ENCODE data around the gene MGMT. TPM values are rescaled to one million over a fixed set of nuclear protein-coding genes. Genes with fewer than 3 reads are reported as not detected.

MGMT gene
- total RNA-seq, 6 experiments from 2014 or later: 8.9 to 18.0 (median 10.0) TPM

GRCh38 chr10:129607607-129608109 is 140.6 kb downstream of the MGMT start:
- Mint-ChIP-seq H3K4me1 (ENCODE audit: low read depth) (no peaks in the 10 kb centered on the region), H3K36me3 (ENCODE audit: low read depth) (peaks cover 8% of the 10 kb centered on the region; the same call in 1 of the 2 replicates), H3K9me3 (peaks cover 25% of the 10 kb centered on the region), H3K4me3 (no peak overlapping the region), H3K27me3 (ENCODE audit: insufficient read depth) (no peaks in the 10 kb centered on the region), H3K27ac (no peak overlapping the region)
- no peak for TF ChIP-seq CTCF (IDR thresholded peaks at IDR 0.05)
- DNase-seq: no peak

- Mint-ChIP-seq H3K36me3 (ENCODE audit: low read depth) (peaks cover 8% of the 10 kb centered on the region; the same call in 1 of the 2 replicates), H3K4me3 (no peak overlapping the region), H3K27me3 (ENCODE audit: insufficient read depth) (no peaks in the 10 kb centered on the region), H3K27ac (no peak overlapping the region), H3K4me1 (ENCODE audit: low read depth) (no peaks in the 10 kb centered on the region), H3K9me3 (peaks cover 25% of the 10 kb centered on the region)
- DNase-seq: no peak
- no peak for TF ChIP-seq CTCF (IDR thresholded peaks at IDR 0.05)
These were observed 141.6 kb downstream of the MGMT start for GRCh38 chr10:129608653-129609052.

GRCh38 chr10:129609551-129609950 is 142.5 kb downstream of the MGMT start:
- Mint-ChIP-seq H3K27me3 (ENCODE audit: insufficient read depth) (no peaks in the 10 kb centered on the region), H3K4me1 (ENCODE audit: low read depth) (no peaks in the 10 kb centered on the region), H3K36me3 (ENCODE audit: low read depth) (peaks cover 3% of the 10 kb centered on the region; the same call in 1 of the 2 replicates), H3K9me3 (peaks cover 32% of the 10 kb centered on the region), H3K27ac (no peak overlapping the region), H3K4me3 (no peak overlapping the region)
- TF ChIP-seq CTCF (IDR thresholded peaks at IDR 0.05): no peak
- DNase-seq: no peak

GRCh38 chr10:129612481-129613109 is 145.6 kb downstream of the MGMT start:
- Mint-ChIP-seq H3K4me1 (ENCODE audit: low read depth) (no peaks in the 10 kb centered on the region), H3K4me3 (no peak overlapping the region), H3K9me3 (peaks cover 38% of the 10 kb centered on the region), H3K27ac (no peak overlapping the region), H3K36me3 (ENCODE audit: low read depth) (peaks cover 3% of the 10 kb centered on the region; the same call in 1 of the 2 replicates), H3K27me3 (ENCODE audit: insufficient read depth) (no peaks in the 10 kb centered on the region)
- TF ChIP-seq CTCF (IDR thresholded peaks at IDR 0.05): no peak
- no peak for DNase-seq

- H3K9me3 Mint-ChIP-seq: peaks cover 33% of the 10 kb centered on the region
These were observed 146.4 kb downstream of the MGMT start for GRCh38 chr10:129613377-129613980.

More at GRCh38 chr10:129613377-129613980, 146.4 kb downstream of the MGMT start:
- Mint-ChIP-seq H3K4me3 (no peak overlapping the region), H3K27me3 (ENCODE audit: insufficient read depth) (peaks cover 2% of the 10 kb centered on the region; the same call in 1 of the 2 replicates), H3K27ac (no peak overlapping the region), H3K4me1 (ENCODE audit: low read depth) (no peaks in the 10 kb centered on the region), H3K36me3 (ENCODE audit: low read depth) (peaks cover 3% of the 10 kb centered on the region; the same call in 1 of the 2 replicates)
- DNase-seq: no peak
- no peak for TF ChIP-seq CTCF (IDR thresholded peaks at IDR 0.05)

Measured in HFFc6 (cell line).